NCI-H82 (cell line): Measurements from ENCODE around the gene TMEM150B.

Experiments
- DNase-seq: peaks from one replicate; lab custom pipeline; 2025; lab: John Stamatoyannopoulos, UW

The TMEM150B gene

DNA sequence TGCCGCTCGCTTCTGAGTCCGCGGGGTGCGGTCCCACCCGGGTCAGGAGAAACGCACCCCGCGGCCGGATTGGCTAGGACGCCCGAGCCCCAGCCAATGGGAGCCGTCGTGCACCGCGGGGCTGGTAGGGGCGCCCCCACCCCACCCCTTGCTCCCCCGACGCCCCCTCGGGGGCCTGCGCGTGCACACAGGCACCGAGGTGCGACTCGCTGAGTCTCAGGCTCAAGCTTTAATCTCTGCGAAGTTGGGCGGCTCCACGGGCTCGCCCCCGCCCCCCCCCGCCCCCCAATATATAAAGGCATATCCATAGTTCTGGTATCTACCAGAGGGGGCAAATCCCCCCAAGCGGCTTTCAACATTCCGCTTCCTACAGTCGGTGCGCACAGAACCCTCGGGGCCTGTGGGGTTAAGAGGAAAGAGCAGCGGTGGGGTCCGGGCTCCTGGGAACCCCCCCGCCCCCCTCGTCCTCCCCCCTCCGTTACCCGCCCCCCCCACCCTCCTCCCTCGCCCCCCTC lies 29.6 kb upstream of the TMEM150B start, which contains the start of gene COX6B2:
Gene COX6B2, minus strand, starts transcription at position 22 of the 515 bp plus-strand sequence. CDS start 198 bp downstream, outside the sequence.
- DNase-seq: no peak

- DNase-seq: peak; percentile 77
Measured at GRCh38 chr19:55353803-55354697, 28.9 kb upstream of the TMEM150B start.

GRCh38 chr19:55353356-55353802 lies 28.2 kb upstream of the TMEM150B start:
- DNase-seq: no peak

- no peak for DNase-seq
Measured at GRCh38 chr19:55352549-55353145, 27.5 kb upstream of the TMEM150B start.

DNA sequence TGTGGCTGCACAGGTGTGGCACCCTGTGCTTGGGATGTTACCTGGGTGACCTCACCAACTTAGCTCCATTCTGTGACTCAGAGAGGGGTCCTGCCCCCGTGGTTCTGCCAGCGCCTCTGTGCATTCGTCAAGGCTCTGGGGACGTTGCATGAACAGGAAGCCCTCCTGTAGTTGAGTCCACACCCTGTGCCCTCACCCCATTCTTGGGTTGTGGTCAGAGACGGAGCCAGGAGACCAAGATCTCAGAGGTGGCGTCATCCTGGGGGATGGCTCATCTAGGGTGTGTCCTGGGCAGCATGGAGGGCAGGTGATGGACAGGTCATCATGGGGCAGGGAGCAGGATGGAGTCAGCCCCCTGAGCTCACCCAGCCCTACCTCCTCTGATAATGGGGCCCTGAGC lies 26.9 kb upstream of the TMEM150B start:
- no peak for DNase-seq

DNA sequence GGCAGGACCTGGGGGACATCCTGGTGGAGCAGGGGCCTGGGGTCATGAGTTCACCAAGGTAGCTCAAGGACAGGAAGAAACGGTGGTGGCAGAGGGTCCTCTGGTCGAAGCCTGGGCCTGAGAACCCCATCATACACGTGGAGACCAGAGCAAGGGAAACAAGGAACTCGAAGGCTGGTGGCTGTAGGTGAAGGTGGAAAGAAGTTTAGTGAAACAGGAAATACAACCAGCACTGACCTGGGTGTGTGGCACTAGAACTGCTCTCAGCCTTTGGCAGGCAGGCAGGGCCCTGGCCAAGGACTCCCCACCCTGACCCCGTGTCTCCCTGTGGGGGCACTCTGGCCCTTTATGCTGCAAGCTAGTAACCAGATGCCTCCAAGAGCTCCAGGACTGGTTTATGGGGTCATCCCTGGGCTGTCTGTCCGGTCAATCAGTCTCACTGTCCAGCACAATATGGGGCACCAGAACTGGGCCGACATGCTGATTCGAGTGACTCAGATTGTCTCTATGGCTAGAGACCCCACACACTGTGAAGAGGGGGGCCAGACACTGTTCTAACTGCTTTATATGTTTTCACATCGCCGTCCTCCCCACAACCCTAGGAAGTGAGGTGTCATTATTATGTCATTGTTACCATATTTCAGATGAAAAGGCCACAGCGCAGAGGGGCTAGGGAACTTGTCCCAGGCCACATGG lies 25.6 kb upstream of the TMEM150B start:
- DNase-seq: no peak

DNA sequence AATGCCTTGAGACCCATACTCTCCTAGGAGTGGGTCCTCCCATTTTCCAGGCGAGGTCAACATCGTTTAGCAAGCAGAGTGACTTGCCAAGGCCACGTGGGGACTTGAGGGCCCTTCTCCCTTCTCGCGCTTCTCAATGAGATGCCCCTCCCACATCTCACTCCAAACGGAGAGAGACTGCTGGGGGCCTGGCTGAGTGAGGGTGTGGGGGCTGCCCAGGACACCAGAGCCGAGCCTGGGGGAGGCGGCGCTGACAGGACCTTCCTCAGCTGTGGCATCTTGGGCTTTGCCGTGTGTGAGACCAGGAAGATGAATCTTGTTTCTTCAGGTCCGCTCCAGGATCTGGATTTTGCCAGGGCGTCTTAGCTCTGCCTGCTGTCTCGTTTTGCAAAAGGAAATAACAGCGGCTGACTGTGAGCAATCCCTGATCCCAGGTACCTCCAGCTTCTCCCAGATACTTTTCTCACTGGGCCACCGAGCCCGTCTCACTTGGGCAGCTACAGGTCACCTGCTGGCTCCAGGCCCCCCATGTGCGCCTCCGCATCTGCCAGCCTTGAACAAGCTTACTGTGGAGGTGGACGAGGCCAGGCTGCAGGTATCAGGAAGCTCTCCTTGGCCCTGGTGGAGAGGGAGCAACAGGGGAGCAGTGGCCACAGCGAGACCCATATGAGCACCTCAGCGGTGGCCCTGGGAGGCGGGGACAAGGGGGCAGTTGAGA lies 23.3 kb upstream of the TMEM150B start:
- DNase-seq: peak; percentile 25

- DNase-seq: no peak
Measured at GRCh38 chr19:55347442-55348009, 22.4 kb upstream of the TMEM150B start.

DNA sequence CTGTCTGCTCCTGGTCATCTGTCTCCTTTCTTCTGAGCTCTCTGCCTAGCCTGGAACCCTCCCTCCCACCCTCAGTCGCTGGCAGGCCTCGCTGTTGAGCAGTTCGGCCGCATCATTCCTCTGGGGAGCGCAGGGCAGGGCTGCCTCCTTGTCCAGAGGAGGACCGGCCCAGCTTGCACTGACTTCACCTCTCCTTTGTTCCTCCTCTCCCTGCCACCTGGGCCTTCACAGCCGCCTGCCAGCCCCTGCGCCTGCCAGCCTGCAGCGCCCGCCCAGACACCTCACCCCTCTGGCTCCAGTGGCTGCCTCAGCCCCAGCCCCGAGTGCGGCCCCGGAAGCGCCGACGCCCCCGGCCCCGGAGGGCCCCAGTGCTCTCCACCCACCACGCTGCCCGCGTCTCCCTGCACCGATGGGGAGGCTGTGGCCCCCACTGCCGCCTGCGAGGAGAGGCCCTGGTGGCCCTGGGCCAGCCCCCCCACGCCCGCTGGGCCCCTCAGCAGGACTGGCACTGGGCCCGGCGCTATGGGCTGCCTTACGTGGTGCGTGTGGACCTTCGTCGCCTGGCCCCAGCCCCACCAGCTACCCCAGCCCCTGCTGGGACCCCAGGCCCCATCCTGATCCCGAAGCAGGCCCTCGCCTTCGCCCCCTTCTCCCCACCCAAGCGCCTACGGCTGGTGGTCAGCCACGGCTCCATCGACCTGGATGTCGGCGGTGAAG lies 21.7 kb upstream of the TMEM150B start:
- no peak for DNase-seq

DNA sequence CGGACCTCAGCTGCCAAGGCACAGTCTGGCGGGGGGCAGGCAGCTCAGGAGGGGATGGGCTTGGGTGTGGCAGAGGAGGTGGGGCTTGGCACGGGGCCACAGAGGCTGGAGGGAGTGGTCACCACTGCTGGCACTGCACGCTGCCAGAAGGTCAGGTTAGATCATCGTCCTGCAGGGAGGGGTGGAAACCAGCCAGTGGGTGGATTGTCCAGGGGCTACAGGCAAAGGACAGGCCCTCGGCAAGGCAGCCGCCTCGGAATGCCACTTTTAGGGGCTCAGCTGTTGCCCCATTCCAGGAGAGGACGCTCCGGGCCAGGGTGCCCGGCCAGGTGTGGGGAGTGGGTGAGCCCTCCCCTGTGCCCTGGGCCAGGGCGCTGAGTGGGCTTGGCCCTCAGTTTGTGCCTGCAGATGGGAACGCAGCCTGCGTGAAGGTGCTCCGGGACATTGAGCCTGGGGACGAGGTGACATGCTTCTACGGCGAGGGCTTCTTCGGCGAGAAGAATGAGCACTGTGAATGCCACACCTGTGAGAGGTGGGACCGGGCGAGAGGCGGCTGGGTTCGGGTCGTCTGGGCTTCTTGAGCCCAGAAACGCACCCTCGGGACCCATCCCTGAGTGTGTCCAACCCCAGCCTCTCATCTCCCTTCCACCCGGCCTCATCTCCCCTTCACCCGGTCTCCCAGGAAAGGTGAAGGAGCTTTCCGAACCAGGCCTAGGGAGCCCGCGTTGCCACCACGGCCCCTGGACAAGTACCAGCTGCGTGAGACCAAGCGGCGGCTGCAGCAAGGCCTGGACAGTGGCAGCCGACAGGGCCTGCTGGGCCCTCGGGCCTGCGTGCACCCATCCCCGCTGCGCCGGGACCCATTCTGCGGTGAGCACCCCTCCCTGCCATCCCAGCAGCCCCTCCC lies 20.9 kb upstream of the TMEM150B start:
- no peak for DNase-seq

GRCh38 chr19:55345101-55345817 lies 20.1 kb upstream of the TMEM150B start:
- no peak for DNase-seq

DNA sequence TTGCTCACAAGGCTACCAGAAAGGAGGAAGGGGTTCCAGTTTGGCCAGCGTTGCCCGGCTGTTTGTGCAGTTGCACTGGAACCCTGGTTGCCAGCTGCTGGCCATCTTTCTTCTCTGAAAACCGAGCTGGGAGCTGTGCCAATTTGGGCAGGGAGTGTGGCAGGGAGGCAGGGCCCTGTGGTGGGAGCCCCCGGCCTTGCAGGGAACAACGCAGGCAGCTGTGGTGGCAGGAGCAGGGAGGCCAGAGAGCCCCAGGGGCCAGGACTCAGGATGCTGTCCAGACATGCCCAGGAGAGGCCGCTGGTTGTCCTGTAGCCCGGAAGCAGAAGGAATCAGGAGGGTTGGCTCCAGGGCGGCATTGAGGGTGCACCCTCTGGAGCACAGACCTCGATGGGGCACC lies 19.3 kb upstream of the TMEM150B start:
- no peak for DNase-seq

- DNase-seq: no peak
Measured at GRCh38 chr19:55341595-55342531, 16.7 kb upstream of the TMEM150B start.

GRCh38 chr19:55341171-55341588 lies 16.0 kb upstream of the TMEM150B start:
- peak; percentile 94 for DNase-seq

- peak; percentile 74 for DNase-seq
Measured at GRCh38 chr19:55340784-55341147, 15.6 kb upstream of the TMEM150B start.

GRCh38 chr19:55339889-55340783 lies 15.0 kb upstream of the TMEM150B start:
- no peak for DNase-seq
